HG03575 (cell line): ENCODE data around the gene ABHD2.

Experiments
- ATAC-seq: cut with Tn5 transposase; IDR thresholded peaks from one replicate; pipeline ENCODE4 v1.9.1; 2021; ENCODE audit not compliant: unreplicated experiment, insufficient number of reproducible peaks, low FRiP score; ENCODE audit errors: extremely low read depth

Gene ABHD2

GRCh38 chr15:89175617-89176191 lies 87.4 kb downstream of the ABHD2 start:
- no peak for ATAC-seq

GRCh38 chr15:89177116-89177515 lies 88.9 kb downstream of the ABHD2 start:
- ATAC-seq: no peak

GRCh38 chr15:89177633-89178306 lies 89.5 kb downstream of the ABHD2 start:
- ATAC-seq: no peak

GRCh38 chr15:89178307-89178977 lies 90.2 kb downstream of the ABHD2 start:
- ATAC-seq: no peak

- no peak for ATAC-seq
These were observed 92.0 kb downstream of the ABHD2 start for GRCh38 chr15:89179966-89180875.

GRCh38 chr15:89184357-89184756 lies 96.1 kb downstream of the ABHD2 start:
- ATAC-seq: no peak

- ATAC-seq: no peak
These were observed 96.8 kb downstream of the ABHD2 start for GRCh38 chr15:89184886-89185526.

GRCh38 chr15:89186803-89187202 lies 98.5 kb downstream of the ABHD2 start:
- ATAC-seq: no peak

GRCh38 chr15:89187301-89187985 lies 99.2 kb downstream of the ABHD2 start:
- no peak for ATAC-seq

- no peak for ATAC-seq
These were observed 99.8 kb downstream of the ABHD2 start for GRCh38 chr15:89187986-89188514.

GRCh38 chr15:89192136-89192535 lies 103.9 kb downstream of the ABHD2 start:
- no peak for ATAC-seq

- no peak for ATAC-seq
These were observed 104.5 kb downstream of the ABHD2 start for GRCh38 chr15:89192766-89193165.

- ATAC-seq: no peak
These were observed 106.4 kb downstream of the ABHD2 start for GRCh38 chr15:89194608-89195007.

- ATAC-seq: no peak
These were observed 107.6 kb downstream of the ABHD2 start for GRCh38 chr15:89195836-89196235.

- ATAC-seq: no peak
These were observed 108.0 kb downstream of the ABHD2 start for GRCh38 chr15:89196241-89196640.

GRCh38 chr15:89196994-89197393 lies 108.7 kb downstream of the ABHD2 start:
- no peak for ATAC-seq

- no peak for ATAC-seq
These were observed 109.3 kb downstream of the ABHD2 start for GRCh38 chr15:89197503-89197971.

GRCh38 chr15:89198196-89198595 lies 109.9 kb downstream of the ABHD2 start:
- no peak for ATAC-seq
